ENCODE measurements around the gene NGFR.

The NGFR gene

DNA sequence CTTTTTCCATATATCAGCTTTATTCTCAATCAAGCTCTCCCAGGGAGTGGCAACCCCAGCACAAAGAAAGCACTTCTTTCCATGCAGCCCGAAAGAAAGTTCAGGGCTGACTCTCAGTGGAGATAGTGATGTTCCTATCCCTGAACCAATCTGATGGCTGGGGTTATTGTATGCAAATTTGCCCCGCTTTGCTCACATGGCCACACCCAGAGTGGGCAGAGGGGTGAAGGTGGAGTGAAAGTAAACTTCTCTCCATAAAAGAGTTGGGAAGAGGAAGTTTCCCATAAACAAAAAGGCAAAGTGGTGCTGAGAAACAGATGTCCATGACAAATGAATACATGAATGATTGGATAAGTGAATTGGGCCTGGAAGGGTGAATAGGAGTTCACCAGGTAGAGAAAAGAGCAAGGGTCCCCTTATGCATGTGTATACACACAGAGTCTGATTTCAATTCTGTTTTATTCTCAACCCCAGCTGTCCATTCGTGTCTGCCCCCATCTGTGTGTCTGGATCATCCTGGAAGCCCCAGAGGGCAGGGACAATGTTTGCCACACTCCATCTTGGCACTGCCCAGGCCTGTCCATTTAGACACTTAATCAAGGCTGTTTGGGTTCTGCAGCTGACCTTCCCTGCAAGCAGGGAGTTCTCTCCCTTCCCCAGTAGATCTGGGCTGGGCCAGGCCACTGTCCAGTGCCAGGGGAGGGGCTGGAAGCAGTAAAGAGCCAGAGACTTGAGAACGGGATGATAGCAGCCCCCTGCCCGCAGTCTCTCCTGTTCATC lies 14.1 kb upstream of the NGFR start:
- Histone ChIP-seq H3K4me1 (ENCODE audit: control insufficient read depth in 1 of 2, insufficient read depth in 1 of 2, low read depth in 1 of 2, low read length in 1 of 2) (no peaks in the 10 kb centered on the region), H3K27ac (no peak overlapping the region), H3K36me3 (no peaks in the 10 kb centered on the region), H3K9me3 (no peaks in the 10 kb centered on the region), H3K27me3 (peaks cover 93% of the 10 kb centered on the region), H3K4me3 (ENCODE audit: low read depth in 1 of 2, low read length in 1 of 2) (no peak overlapping the region)
- TF ChIP-seq, protein P1, sequence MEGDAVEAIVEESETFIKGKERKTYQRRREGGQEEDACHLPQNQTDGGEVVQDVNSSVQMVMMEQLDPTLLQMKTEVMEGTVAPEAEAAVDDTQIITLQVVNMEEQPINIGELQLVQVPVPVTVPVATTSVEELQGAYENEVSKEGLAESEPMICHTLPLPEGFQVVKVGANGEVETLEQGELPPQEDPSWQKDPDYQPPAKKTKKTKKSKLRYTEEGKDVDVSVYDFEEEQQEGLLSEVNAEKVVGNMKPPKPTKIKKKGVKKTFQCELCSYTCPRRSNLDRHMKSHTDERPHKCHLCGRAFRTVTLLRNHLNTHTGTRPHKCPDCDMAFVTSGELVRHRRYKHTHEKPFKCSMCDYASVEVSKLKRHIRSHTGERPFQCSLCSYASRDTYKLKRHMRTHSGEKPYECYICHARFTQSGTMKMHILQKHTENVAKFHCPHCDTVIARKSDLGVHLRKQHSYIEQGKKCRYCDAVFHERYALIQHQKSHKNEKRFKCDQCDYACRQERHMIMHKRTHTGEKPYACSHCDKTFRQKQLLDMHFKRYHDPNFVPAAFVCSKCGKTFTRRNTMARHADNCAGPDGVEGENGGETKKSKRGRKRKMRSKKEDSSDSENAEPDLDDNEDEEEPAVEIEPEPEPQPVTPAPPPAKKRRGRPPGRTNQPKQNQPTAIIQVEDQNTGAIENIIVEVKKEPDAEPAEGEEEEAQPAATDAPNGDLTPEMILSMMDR (IDR thresholded peaks at IDR 0.05) = no peak

DNA sequence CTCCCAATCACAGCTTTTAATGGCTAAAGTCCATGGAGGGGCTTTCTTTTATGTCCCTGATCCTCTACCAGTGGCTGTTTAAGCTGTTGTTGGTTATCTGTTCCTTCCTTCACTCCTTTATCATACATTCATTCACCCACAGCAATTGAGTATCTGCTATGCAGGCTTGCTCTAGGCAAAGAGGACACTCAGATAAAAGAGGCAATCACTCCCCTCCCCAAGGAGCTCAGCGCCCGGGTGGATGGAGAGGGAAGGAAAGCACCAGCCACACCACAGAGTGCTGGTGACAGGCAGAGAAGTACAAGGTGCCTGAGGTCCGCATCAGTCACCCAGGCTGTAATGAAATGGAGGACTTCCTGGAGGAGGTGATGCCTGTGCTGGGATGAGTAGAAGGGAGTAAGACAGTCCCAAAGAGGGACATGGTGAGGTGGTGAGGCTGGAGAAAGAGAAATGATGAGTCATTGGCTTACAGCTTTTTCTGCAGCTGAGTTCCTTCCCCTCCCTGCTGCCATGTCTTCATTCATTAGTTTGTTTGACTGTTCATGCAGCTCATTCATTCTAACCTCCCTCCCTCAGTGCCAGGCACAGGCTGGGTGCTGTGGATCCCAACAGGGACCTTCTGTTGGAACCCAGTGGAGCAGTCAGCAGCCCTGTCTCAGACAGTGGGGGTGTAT lies 12.8 kb upstream of the NGFR start:
- Histone ChIP-seq H3K27ac (no peak overlapping the region), H3K4me3 (ENCODE audit: low read depth in 1 of 2, low read length in 1 of 2) (no peak overlapping the region), H3K9me3 (no peaks in the 10 kb centered on the region), H3K4me1 (ENCODE audit: control insufficient read depth in 1 of 2, insufficient read depth in 1 of 2, low read depth in 1 of 2, low read length in 1 of 2) (no peaks in the 10 kb centered on the region), H3K27me3 (peaks cover 98% of the 10 kb centered on the region), H3K36me3 (no peaks in the 10 kb centered on the region)
- TF ChIP-seq, protein P1 (IDR thresholded peaks at IDR 0.05) = no peak

DNA sequence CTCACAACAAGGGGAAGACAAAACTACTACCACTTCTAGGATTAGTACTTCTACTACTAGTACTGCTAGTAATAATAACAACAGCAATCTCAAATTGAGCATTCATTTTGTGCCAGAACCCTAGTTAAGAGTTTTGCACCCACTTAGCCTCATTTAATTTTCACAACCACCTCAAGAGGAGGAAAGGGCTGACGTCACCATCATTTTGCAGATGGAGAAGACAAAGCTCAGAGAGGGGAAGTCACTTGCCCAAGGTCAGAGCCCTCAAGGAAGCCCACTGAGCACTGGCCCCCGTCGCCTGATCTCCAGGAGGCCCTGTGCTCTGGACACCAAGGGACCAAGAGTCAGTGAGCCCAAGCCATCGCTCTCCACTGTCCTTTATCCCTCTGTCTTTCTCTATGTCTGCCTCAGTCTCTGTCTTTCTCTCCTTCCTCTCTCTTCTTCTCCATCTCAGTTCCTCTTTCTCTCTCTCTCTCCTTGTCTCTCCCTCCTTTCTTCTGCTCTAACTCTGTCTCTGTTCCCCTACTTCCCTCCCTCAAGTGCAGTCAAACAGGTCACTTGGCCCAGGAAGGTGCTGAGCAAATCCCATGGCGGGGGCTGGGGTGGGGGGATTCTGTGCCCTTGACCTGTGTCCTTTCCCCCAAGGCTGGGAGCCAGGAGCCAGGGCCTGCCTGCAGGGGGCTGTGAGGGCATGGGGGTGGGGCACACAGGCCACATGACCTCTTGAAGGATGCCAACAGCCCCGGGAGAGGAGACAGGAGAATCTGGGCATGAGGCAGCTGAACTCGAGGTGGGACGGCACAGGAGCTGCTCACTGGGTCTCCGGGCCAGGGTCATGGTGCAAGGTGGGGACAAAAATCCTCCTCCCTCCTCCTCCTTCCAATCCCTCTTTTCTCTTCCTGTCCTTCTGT lies 11.2 kb upstream of the NGFR start:
- no peaks in the 10 kb centered on the region for H3K36me3 ChIP-seq
- TF ChIP-seq, protein P1 (IDR thresholded peaks at IDR 0.05) = no peak
- peaks cover 98% of the 10 kb centered on the region for H3K27me3 ChIP-seq
- no peak overlapping the region for H3K27ac ChIP-seq
- no peak overlapping the region for H3K4me3 ChIP-seq (ENCODE audit: low read depth in 1 of 2, low read length in 1 of 2)
- no peaks in the 10 kb centered on the region for H3K9me3 ChIP-seq
- H3K4me1 ChIP-seq (ENCODE audit: control insufficient read depth in 1 of 2, insufficient read depth in 1 of 2, low read depth in 1 of 2, low read length in 1 of 2) = no peaks in the 10 kb centered on the region

DNA sequence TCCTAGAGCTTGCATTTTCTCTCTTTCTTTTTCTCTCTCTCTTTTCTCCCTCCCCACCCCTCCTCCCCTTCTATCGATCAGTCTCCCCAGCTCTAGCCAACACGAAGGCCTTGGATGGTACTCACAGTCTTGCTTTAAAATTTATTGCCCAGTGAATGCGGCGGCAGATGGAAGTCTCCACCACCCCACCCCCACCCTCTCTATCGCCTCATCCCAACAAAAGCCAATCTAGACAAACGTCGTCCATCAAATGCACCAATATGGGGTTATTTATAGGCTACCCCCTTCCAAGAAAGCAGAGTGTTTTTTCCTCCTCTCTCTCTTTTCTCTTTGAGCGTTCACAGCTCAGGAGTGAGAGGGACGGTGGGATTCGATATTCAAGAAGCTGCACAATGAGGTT lies 10.5 kb upstream of the NGFR start:
- no peaks in the 10 kb centered on the region for H3K4me1 ChIP-seq (ENCODE audit: control insufficient read depth in 1 of 2, insufficient read depth in 1 of 2, low read depth in 1 of 2, low read length in 1 of 2)
- no peak overlapping the region for H3K27ac ChIP-seq
- H3K27me3 ChIP-seq = peaks cover 98% of the 10 kb centered on the region
- TF ChIP-seq, protein P1 (IDR thresholded peaks at IDR 0.05) = no peak
- H3K9me3 ChIP-seq = no peaks in the 10 kb centered on the region
- H3K4me3 ChIP-seq (ENCODE audit: low read depth in 1 of 2, low read length in 1 of 2) = no peak overlapping the region
- H3K36me3 ChIP-seq = no peaks in the 10 kb centered on the region

DNA sequence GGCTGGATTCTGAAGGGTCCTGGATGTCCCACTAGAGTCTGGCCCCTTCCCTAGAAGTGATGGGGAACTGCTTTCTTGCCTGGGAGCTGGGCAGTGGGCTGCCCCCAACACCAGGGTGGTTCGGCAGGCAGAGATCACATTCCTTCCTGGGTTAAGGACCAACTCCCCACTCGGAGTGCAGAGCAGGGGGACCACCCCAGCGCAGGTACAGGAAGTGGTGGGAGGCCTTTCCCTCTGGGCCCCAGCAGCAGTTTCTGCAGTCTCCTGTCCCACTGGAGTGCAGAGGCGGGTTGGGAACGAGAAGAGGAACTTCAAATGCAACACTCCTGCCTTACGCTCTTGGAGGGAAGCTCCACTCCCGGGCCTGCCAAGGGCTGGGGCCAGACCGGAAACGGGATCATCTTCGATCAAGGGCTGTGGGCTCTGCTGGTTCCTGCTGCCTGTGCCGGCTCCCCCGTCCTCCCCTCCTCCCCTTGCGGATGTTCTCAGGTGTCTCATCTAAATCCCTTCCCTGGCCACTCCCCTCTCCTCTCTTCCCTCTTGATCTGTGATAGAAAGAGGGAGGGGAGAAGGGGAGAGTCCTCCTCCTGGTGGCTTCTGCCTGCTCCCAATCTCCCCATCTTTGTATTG lies 9.0 kb upstream of the NGFR start:
- no peak overlapping the region for H3K27ac ChIP-seq
- no peaks in the 10 kb centered on the region for H3K4me1 ChIP-seq (ENCODE audit: control insufficient read depth in 1 of 2, insufficient read depth in 1 of 2, low read depth in 1 of 2, low read length in 1 of 2)
- peaks cover 98% of the 10 kb centered on the region for H3K27me3 ChIP-seq
- H3K4me3 ChIP-seq (ENCODE audit: low read depth in 1 of 2, low read length in 1 of 2) = no peak overlapping the region
- no peaks in the 10 kb centered on the region for H3K36me3 ChIP-seq
- no peaks in the 10 kb centered on the region for H3K9me3 ChIP-seq
- TF ChIP-seq, protein P1 (IDR thresholded peaks at IDR 0.05) = no peak
